Breast epithelium (tissue), 4 donors: ENCODE results near the gene IL18RAP. TPM values are rescaled to one million over a fixed set of nuclear protein-coding genes. Genes with fewer than 3 reads are reported as not detected.

ENCODE experiments used
- DNase-seq, 2 donors: peaks; one replicate each; pipeline ENCODE4 v3.0.0-alpha.2; 2019; ENCODE audit warnings: low spot score in 2 of 2
- H3K27ac ChIP-seq, 2 donors: fragments of 200-600 bp; sonication (generic) in 1 of 2; one replicate each; pipeline ENCODE4 v1.5.1; 2016 to 2019; ENCODE audit warnings: mild to moderate bottlenecking in 1 of 2
- H3K27me3 ChIP-seq, 2 donors: fragments of 200-600 bp; sonication (generic) in 1 of 2; one replicate each; pipeline versions ENCODE4 v1.5.1 to v1.6.0; 2017 to 2019; ENCODE audit warnings: control low read depth in 1 of 2, mild to moderate bottlenecking in 1 of 2
- H3K36me3 ChIP-seq: fragments of 200-600 bp; one replicate; pipeline ENCODE4 v1.5.1; 2019
- H3K4me1 ChIP-seq, 2 donors: fragments of 200-600 bp; sonication (generic); one replicate each; pipeline ENCODE4 v1.5.1; 2016 to 2019; ENCODE audit warnings: control low read depth in 1 of 2
- H3K4me3 ChIP-seq, 3 donors: fragments of 200-600 bp; sonication (generic); 1 replicate in 2 of 3; 2 replicates in 1 of 3; pipeline ENCODE4 v1.5.1; 2016 to 2019; ENCODE audit warnings: mild to moderate bottlenecking in 3 of 3, moderate library complexity in 2 of 3
- H3K9me3 ChIP-seq, 2 donors: fragments of 200-600 bp; sonication (generic) in 1 of 2; one replicate each; pipeline ENCODE4 v1.5.1; 2016 to 2019; ENCODE audit warnings: control low read depth in 1 of 2
- POLR2A ChIP-seq: fragments of 450-650 bp; IDR thresholded peaks from one replicate; pipeline ENCODE4 v1.6.1; 2016; ENCODE audit warnings: antibody characterized with exemption, mild to moderate bottlenecking, moderate library complexity
- POLR2AphosphoS5 ChIP-seq, 3 donors: sonication (generic); formaldehyde crosslinking; IDR thresholded peaks; one replicate each; pipeline ENCODE4 v1.6.1; 2017; ENCODE audit warnings: antibody characterized with exemption in 3 of 3
- intact Hi-C: fragments of 100-400 bp; cut with DNase I; formaldehyde crosslinking; loops from one replicate; pipeline ENCODE4 v1.15.1; 2023; ENCODE audit warnings: low total_unique reads
- total RNA-seq, 3 donors: library from RNA; depleted of rRNA; stranded (reverse); fragments of >200 nt; gene quantifications; one replicate each; pipeline ENCODE4 v1.1.0, GENCODE V29; 2016
- TF ChIP-seq, protein P1 (sequence below), 3 donors: fragments of 450-650 bp; IDR thresholded peaks; one replicate each; pipeline ENCODE4 v1.5.1; 2016 to 2017; ENCODE audit warnings: antibody characterized with exemption in 3 of 3, mild to moderate bottlenecking in 3 of 3, moderate library complexity in 3 of 3

The IL18RAP gene
- total RNA-seq, 3 donors from 2014 or later: 1.4 to 2.9 (median 2.3) TPM

- Histone ChIP-seq H3K27me3 (no peaks in the 10 kb centered on the region), H3K9me3 (no peaks in the 10 kb centered on the region), H3K4me3 (no peak overlapping the region), H3K4me1 (no peaks in the 10 kb centered on the region), H3K36me3 (no peaks in the 10 kb centered on the region), H3K27ac (no peak overlapping the region)
- intact Hi-C loops: no loop called here
- DNase-seq: no peak
- TF ChIP-seq, protein P1, sequence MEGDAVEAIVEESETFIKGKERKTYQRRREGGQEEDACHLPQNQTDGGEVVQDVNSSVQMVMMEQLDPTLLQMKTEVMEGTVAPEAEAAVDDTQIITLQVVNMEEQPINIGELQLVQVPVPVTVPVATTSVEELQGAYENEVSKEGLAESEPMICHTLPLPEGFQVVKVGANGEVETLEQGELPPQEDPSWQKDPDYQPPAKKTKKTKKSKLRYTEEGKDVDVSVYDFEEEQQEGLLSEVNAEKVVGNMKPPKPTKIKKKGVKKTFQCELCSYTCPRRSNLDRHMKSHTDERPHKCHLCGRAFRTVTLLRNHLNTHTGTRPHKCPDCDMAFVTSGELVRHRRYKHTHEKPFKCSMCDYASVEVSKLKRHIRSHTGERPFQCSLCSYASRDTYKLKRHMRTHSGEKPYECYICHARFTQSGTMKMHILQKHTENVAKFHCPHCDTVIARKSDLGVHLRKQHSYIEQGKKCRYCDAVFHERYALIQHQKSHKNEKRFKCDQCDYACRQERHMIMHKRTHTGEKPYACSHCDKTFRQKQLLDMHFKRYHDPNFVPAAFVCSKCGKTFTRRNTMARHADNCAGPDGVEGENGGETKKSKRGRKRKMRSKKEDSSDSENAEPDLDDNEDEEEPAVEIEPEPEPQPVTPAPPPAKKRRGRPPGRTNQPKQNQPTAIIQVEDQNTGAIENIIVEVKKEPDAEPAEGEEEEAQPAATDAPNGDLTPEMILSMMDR (IDR thresholded peaks at IDR 0.05): no peak
- TF ChIP-seq POLR2A: no peak
- TF ChIP-seq POLR2AphosphoS5 (IDR thresholded peaks at IDR 0.05): no peak
Observed at GRCh38 chr2:102453501-102453900, 30.5 kb downstream of the IL18RAP start.

DNA sequence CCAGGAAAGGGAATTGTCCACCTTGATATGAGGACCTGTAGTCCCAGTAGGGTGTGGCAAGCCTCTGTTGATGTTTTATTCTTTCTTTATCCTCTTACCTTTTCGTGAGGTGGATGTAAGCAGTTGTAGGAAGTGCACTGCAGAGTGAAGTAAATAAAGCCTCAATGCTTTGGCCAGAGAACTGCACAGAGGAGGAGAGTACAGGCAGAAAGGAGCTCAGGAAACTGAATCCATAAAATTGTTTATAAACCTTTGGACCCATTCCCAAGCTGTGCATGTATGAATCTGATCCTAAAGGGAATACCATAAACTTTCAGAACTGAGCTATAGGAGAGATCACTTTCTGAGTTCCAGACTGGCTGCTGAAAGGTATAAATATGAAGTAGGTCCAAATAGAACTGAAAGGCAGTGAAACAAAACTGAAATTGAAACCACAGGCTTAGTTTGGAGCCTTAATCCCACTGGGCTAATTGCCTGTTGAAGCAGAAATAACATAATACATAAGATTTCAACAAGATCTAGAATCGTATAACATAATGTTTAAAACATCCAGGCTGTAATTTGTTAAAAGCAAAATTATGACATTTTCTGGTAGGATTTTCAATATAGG, 32.2 kb downstream of the IL18RAP start:
- H3K4me3 ChIP-seq: no peak overlapping the region
- DNase-seq: no peak
- no peaks in the 10 kb centered on the region for H3K9me3 ChIP-seq
- no peaks in the 10 kb centered on the region for H3K27me3 ChIP-seq
- H3K27ac ChIP-seq: no peak overlapping the region
- H3K4me1 ChIP-seq: no peaks in the 10 kb centered on the region
- TF ChIP-seq, protein P1 (IDR thresholded peaks at IDR 0.05): no peak
- no peak for TF ChIP-seq POLR2A
- no peak for TF ChIP-seq POLR2AphosphoS5 (IDR thresholded peaks at IDR 0.05)
- H3K36me3 ChIP-seq: no peaks in the 10 kb centered on the region
- intact Hi-C loops: no loop called here

DNA sequence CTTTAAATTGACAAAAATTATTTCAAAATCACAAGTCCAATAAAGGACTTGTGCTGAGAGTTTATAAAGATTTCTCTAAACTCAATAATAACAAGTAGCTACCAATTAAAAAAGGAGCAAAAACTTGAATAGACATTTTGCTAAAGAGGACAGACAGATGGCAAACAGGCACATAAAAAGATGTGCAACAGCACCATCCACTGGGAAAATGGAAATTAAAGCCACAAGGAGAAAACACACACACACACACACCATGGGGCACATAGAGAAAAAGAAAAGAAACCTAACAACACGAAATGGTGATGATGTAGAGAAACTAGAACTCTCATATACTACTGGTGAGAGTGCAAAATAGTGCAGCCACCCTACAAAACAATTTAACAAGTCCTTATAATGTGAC, 37.5 kb downstream of the IL18RAP start:
- intact Hi-C loops: no loop called here
- Histone ChIP-seq H3K4me3 (no peak overlapping the region), H3K27me3 (no peaks in the 10 kb centered on the region), H3K27ac (no peak overlapping the region), H3K36me3 (no peaks in the 10 kb centered on the region), H3K9me3 (no peaks in the 10 kb centered on the region), H3K4me1 (no peaks in the 10 kb centered on the region)
- no peak for DNase-seq
- TF ChIP-seq POLR2AphosphoS5 (IDR thresholded peaks at IDR 0.05): no peak
- TF ChIP-seq, protein P1 (IDR thresholded peaks at IDR 0.05): no peak
- no peak for TF ChIP-seq POLR2A

- H3K4me1 ChIP-seq: no peaks in the 10 kb centered on the region
- H3K36me3 ChIP-seq: no peaks in the 10 kb centered on the region
- H3K27ac ChIP-seq: no peak overlapping the region
- no peak for TF ChIP-seq POLR2A
- TF ChIP-seq, protein P1 (IDR thresholded peaks at IDR 0.05): no peak
- no peak for TF ChIP-seq POLR2AphosphoS5 (IDR thresholded peaks at IDR 0.05)
- intact Hi-C loops: no loop called here
- no peaks in the 10 kb centered on the region for H3K27me3 ChIP-seq
- no peaks in the 10 kb centered on the region for H3K9me3 ChIP-seq
- DNase-seq: no peak
- no peak overlapping the region for H3K4me3 ChIP-seq
Observed at GRCh38 chr2:102461188-102461587, 38.2 kb downstream of the IL18RAP start.

DNA sequence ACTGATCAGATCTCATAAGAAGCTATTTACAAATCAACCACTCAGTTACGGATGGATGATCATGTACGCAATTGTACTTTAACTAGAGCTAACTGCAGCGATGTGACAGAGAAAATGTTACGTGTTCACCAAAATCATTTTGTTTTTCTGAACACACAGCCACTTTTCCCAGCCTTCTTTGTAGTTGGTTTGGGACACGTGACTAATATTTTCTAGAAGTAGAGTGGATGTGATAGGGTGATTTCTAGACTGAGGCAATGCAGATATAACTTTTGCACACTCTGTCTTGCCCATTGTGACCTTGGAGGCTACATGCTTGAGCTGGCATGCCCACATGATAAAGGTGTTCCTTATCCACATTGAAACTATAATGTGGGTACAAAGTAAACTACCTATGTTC, 40.2 kb downstream of the IL18RAP start:
- DNase-seq: no peak
- no peak overlapping the region for H3K27ac ChIP-seq
- TF ChIP-seq POLR2A (no peak), POLR2AphosphoS5 (IDR thresholded peaks at IDR 0.05) (no peak)
- TF ChIP-seq, protein P1 (IDR thresholded peaks at IDR 0.05): no peak
- H3K4me3 ChIP-seq: no peak overlapping the region
- no peaks in the 10 kb centered on the region for H3K4me1 ChIP-seq
- H3K9me3 ChIP-seq: no peaks in the 10 kb centered on the region
- intact Hi-C loops: no loop called here
- no peaks in the 10 kb centered on the region for H3K27me3 ChIP-seq
- no peaks in the 10 kb centered on the region for H3K36me3 ChIP-seq
